ENCODE measurements around the gene KCNJ15.

DNA sequence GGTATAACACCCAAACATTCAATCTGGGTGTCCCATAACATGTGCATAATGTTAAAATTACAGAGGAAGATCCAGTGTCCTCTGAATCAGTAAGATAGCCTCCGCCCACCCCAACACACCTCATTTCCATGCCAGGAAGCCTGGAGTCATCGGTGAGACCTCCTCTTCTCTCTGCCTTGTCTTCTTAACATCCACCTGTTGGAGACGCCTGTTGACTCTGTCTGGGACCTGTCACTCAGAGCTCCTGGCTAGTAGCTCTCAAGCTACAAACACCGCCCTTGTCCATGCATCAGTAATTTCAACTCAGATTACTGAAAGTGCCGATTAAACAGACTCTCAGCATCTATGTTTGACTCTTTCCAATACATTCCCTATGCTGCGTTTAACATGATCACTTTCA, 27.4 kb downstream of the KCNJ15 start:
- TF ChIP-seq POU5F1 (IDR thresholded peaks at IDR 0.05; ENCODE audit: low read depth, low read length): no peak
- TF ChIP-seq YY1 (IDR thresholded peaks at IDR 0.05; ENCODE audit: low read depth, low read length): no peak
- TF ChIP-seq SP2 (IDR thresholded peaks at IDR 0.05; ENCODE audit: low read length): no peak
- no peak for TF ChIP-seq SIN3A (conservative IDR thresholded peaks at IDR 0.05 in 1 of 2, IDR thresholded peaks at IDR 0.05 in 1 of 2; ENCODE audit: low read depth in 1 of 2, low read length in 2 of 2)
- TF ChIP-seq SP1 (IDR thresholded peaks at IDR 0.05; ENCODE audit: low read depth, low read length): no peak

Measured in H1 (cell line).